Thoracic aorta (tissue), 2 donors: ENCODE measurements around the gene RPS27L. TPM values are rescaled to one million over a fixed set of nuclear protein-coding genes. Genes with fewer than 3 reads are reported as not detected.

Experiments used
- ATAC-seq: fragments of 150-250 bp; one replicate; pipeline ENCODE4 v1.8.0; 2017; ENCODE audit warnings: low read depth; ENCODE audit not compliant: insufficient number of reproducible peaks, low FRiP score
- DNase-seq: peaks from one replicate; pipeline ENCODE4 v3.0.0-alpha.2; 2020; ENCODE audit warnings: low spot score
- H3K27ac ChIP-seq, 2 donors: fragments of 200-600 bp; sonication (generic); 1 replicate in 1 of 2; 2 replicates in 1 of 2; pipeline ENCODE4 v1.5.1; 2016; ENCODE audit warnings: mild to moderate bottlenecking in 2 of 2, moderate library complexity in 2 of 2
- H3K27me3 ChIP-seq: fragments of 200-600 bp; sonication (generic); replicated peaks from 2 replicates; pipeline ENCODE4 v1.6.0; 2016; ENCODE audit warnings: mild to moderate bottlenecking; ENCODE audit not compliant: insufficient read depth
- H3K36me3 ChIP-seq: fragments of 200-600 bp; sonication (generic); one replicate; pipeline ENCODE4 v1.5.1; 2016
- H3K4me1 ChIP-seq, 2 donors: fragments of 200-600 bp; sonication (generic); 1 replicate in 1 of 2; 2 replicates in 1 of 2; pipeline versions ENCODE4 v1.5.1 to v1.6.0; 2016; ENCODE audit warnings: low read depth in 2 of 2, mild to moderate bottlenecking in 1 of 2; ENCODE audit not compliant: control insufficient read depth in 1 of 2
- H3K4me3 ChIP-seq: fragments of 200-600 bp; sonication (generic); 2 replicates; pipeline ENCODE4 v1.5.1; 2016; ENCODE audit warnings: mild to moderate bottlenecking
- H3K9me3 ChIP-seq: fragments of 200-600 bp; sonication (generic); 2 replicates; pipeline ENCODE4 v1.5.1; 2016
- CTCF ChIP-seq: fragments of 200-600 bp; sonication (generic); IDR thresholded peaks from one replicate; pipeline ENCODE4 v1.5.1; 2019; ENCODE audit warnings: antibody characterized with exemption
- total RNA-seq, 2 donors: library from RNA; depleted of rRNA; stranded (reverse); fragments of >200 nt; gene quantifications; one replicate each; pipeline versions ENCODE4 v1.1.0 to v1.2.3, GENCODE V29; 2016

RPS27L gene
- total RNA-seq, 2 donors from 2014 or later, result 40.1 to 120 TPM

GRCh38 chr15:63140936-63141335 is 16.3 kb downstream of the RPS27L start:
- ATAC-seq, result no peak
- peaks cover 0 to 15% of the 10 kb centered on the region in 2 donors for H3K4me1 ChIP-seq
- no peak for DNase-seq
- H3K9me3 ChIP-seq, result no peaks in the 10 kb centered on the region
- H3K36me3 ChIP-seq, result no peaks in the 10 kb centered on the region
- TF ChIP-seq CTCF, result no peak
- no peak overlapping the region for H3K4me3 ChIP-seq
- no peak overlapping the region for H3K27ac ChIP-seq
- no peaks in the 10 kb centered on the region for H3K27me3 ChIP-seq

GRCh38 chr15:63136742-63137141 is 20.5 kb downstream of the RPS27L start:
- Histone ChIP-seq H3K4me1 (peaks cover 26 to 46% of the 10 kb centered on the region in 2 donors), H3K27ac (peak overlapping the region in 1 of 2 donors; percentile 72), H3K36me3 (no peaks in the 10 kb centered on the region), H3K9me3 (no peaks in the 10 kb centered on the region), H3K4me3 (no peak overlapping the region), H3K27me3 (no peaks in the 10 kb centered on the region)
- DNase-seq (no peak), ATAC-seq (no peak)
- TF ChIP-seq CTCF, result no peak

- ATAC-seq (peak; percentile 78), DNase-seq (no peak)
- H3K4me1 ChIP-seq, result peaks cover 26 to 46% of the 10 kb centered on the region in 2 donors
- H3K27me3 ChIP-seq, result no peaks in the 10 kb centered on the region
- no peaks in the 10 kb centered on the region for H3K9me3 ChIP-seq
- peak overlapping the region; percentile 64 to 72 for H3K27ac ChIP-seq
- no peaks in the 10 kb centered on the region for H3K36me3 ChIP-seq
- no peak overlapping the region for H3K4me3 ChIP-seq
- TF ChIP-seq CTCF, result no peak
Observed at GRCh38 chr15:63135804-63136203, 21.5 kb downstream of the RPS27L start.

- no peaks in the 10 kb centered on the region for H3K27me3 ChIP-seq
- DNase-seq (no peak), ATAC-seq (no peak)
- H3K4me3 ChIP-seq, result no peak overlapping the region
- TF ChIP-seq CTCF, result no peak
- no peaks in the 10 kb centered on the region for H3K36me3 ChIP-seq
- H3K9me3 ChIP-seq, result no peaks in the 10 kb centered on the region
- peak overlapping the region; percentile 64 to 72 for H3K27ac ChIP-seq
- H3K4me1 ChIP-seq, result peaks cover 26 to 46% of the 10 kb centered on the region in 2 donors
Observed at GRCh38 chr15:63135281-63135680, 22.0 kb downstream of the RPS27L start.

- H3K27ac ChIP-seq, result peak overlapping the region; percentile 56 to 72
- TF ChIP-seq CTCF, result no peak
- H3K27me3 ChIP-seq, result no peaks in the 10 kb centered on the region
- no peak overlapping the region for H3K4me3 ChIP-seq
- DNase-seq (no peak), ATAC-seq (no peak)
- H3K4me1 ChIP-seq, result peaks cover 26 to 46% of the 10 kb centered on the region in 2 donors
- H3K36me3 ChIP-seq, result peaks cover 9% of the 10 kb centered on the region
- H3K9me3 ChIP-seq, result no peaks in the 10 kb centered on the region
Observed at GRCh38 chr15:63134245-63134985, 22.9 kb downstream of the RPS27L start.
